Measurements from ENCODE around the gene GRHL3. TPM values are rescaled to one million over a fixed set of nuclear protein-coding genes. Genes with fewer than 3 reads are reported as not detected.

Gene GRHL3
- total and polyA plus RNA-seq, 4 donors: 0.07 to 0.09 (median 0.09) TPM

GRCh38 chr1:24360681-24361080, 41.5 kb downstream of the GRHL3 start:
- no peak overlapping the region for H3K4me3 ChIP-seq (ENCODE audit: low read depth in 1 of 3, low read length in 3 of 3)
- DNase-seq (ENCODE audit: low spot score): no peak
- H3K9me3 ChIP-seq (ENCODE audit: control insufficient read depth in 4 of 4, low read length in 3 of 4): no peaks in the 10 kb centered on the region
- H3K27ac ChIP-seq (ENCODE audit: low read depth in 1 of 2, low read length in 2 of 2): no peak overlapping the region
- no peak overlapping the region for H3K9ac ChIP-seq (ENCODE audit: low read depth in 1 of 2, low read length in 2 of 2)
- 95% methylated on average over 10 of the region's 10 CpGs for WGBS
- TF ChIP-seq RXRA (IDR thresholded peaks at IDR 0.05): no peak
- no peak for TF ChIP-seq ATF3 (IDR thresholded peaks at IDR 0.05)
- TF ChIP-seq CTCF (IDR thresholded peaks at IDR 0.05; ENCODE audit: low read depth, low read length, missing input control): no peak
- TF ChIP-seq HNF4A (conservative IDR thresholded peaks at IDR 0.05): no peak
- TF ChIP-seq TAF1 (conservative IDR thresholded peaks at IDR 0.05): no peak
- no peak for TF ChIP-seq SP1 (IDR thresholded peaks at IDR 0.05)
- no peak for TF ChIP-seq FOXA2 (IDR thresholded peaks at IDR 0.05)
- TF ChIP-seq ZBTB33 (IDR thresholded peaks at IDR 0.05): no peak
- TF ChIP-seq RAD21 (IDR thresholded peaks at IDR 0.05): no peak
- no peak for TF ChIP-seq YY1 (IDR thresholded peaks at IDR 0.05)
- no peak for TF ChIP-seq HNF4G (IDR thresholded peaks at IDR 0.05)
- TF ChIP-seq EGR1 (IDR thresholded peaks at IDR 0.05; ENCODE audit: low read depth in 2 of 2): no peak
- no peaks in the 10 kb centered on the region for H3K4me1 ChIP-seq (ENCODE audit: control insufficient read depth in 4 of 4, insufficient read depth in 4 of 4, low read length in 3 of 4)
- H3K27me3 ChIP-seq (ENCODE audit: control insufficient read depth in 4 of 4, insufficient read depth in 4 of 4, low read length in 3 of 4): no peaks in the 10 kb centered on the region
- peaks cover 0 to 4% (median 0%) of the 10 kb centered on the region in 4 donors for H3K36me3 ChIP-seq (ENCODE audit: control insufficient read depth in 4 of 4, insufficient read depth in 3 of 4, low read depth in 1 of 4, low read length in 3 of 4)

GRCh38 chr1:24361811-24362210, 42.7 kb downstream of the GRHL3 start:
- Histone ChIP-seq H3K36me3 (ENCODE audit: control insufficient read depth in 4 of 4, insufficient read depth in 3 of 4, low read depth in 1 of 4, low read length in 3 of 4) (peaks cover 0 to 4% (median 0%) of the 10 kb centered on the region in 4 donors), H3K27ac (ENCODE audit: low read depth in 1 of 2, low read length in 2 of 2) (no peak overlapping the region), H3K27me3 (ENCODE audit: control insufficient read depth in 4 of 4, insufficient read depth in 4 of 4, low read length in 3 of 4) (no peaks in the 10 kb centered on the region), H3K4me1 (ENCODE audit: control insufficient read depth in 4 of 4, insufficient read depth in 4 of 4, low read length in 3 of 4) (no peaks in the 10 kb centered on the region), H3K9me3 (ENCODE audit: control insufficient read depth in 4 of 4, low read length in 3 of 4) (no peaks in the 10 kb centered on the region), H3K4me3 (ENCODE audit: low read depth in 1 of 3, low read length in 3 of 3) (no peak overlapping the region), H3K9ac (ENCODE audit: low read depth in 1 of 2, low read length in 2 of 2) (no peak overlapping the region)
- DNase-seq (ENCODE audit: low spot score): no peak
- no peak for TF ChIP-seq GABPA (IDR thresholded peaks at IDR 0.05 in 1 of 2, conservative IDR thresholded peaks at IDR 0.05 in 1 of 2)
- no peak for TF ChIP-seq ZBTB33 (IDR thresholded peaks at IDR 0.05)
- no peak for TF ChIP-seq CTCF (IDR thresholded peaks at IDR 0.05; ENCODE audit: low read depth, low read length, missing input control)
- no peak for TF ChIP-seq RXRA (IDR thresholded peaks at IDR 0.05)
- no peak for TF ChIP-seq HNF4A (conservative IDR thresholded peaks at IDR 0.05)
- no peak for TF ChIP-seq REST (IDR thresholded peaks at IDR 0.05)
- TF ChIP-seq YY1 (IDR thresholded peaks at IDR 0.05): no peak
- TF ChIP-seq HNF4G (IDR thresholded peaks at IDR 0.05): no peak
- TF ChIP-seq RAD21 (IDR thresholded peaks at IDR 0.05): no peak
- no peak for TF ChIP-seq TAF1 (conservative IDR thresholded peaks at IDR 0.05)
- TF ChIP-seq SP1 (IDR thresholded peaks at IDR 0.05): no peak
- no peak for TF ChIP-seq FOXA1 (IDR thresholded peaks at IDR 0.05)
- no peak for TF ChIP-seq ATF3 (IDR thresholded peaks at IDR 0.05)
- no peak for TF ChIP-seq FOXA2 (IDR thresholded peaks at IDR 0.05)
- TF ChIP-seq JUND (IDR thresholded peaks at IDR 0.05): no peak
- TF ChIP-seq MAX (IDR thresholded peaks at IDR 0.05): no peak
- WGBS: 100% methylated on average over 3 of the region's 3 CpGs
